ENCODE data around the gene EXPH5.
A peak's percentile ranks its signal among the peaks of the same experiment; 100 is the strongest.

Gene EXPH5

DNA sequence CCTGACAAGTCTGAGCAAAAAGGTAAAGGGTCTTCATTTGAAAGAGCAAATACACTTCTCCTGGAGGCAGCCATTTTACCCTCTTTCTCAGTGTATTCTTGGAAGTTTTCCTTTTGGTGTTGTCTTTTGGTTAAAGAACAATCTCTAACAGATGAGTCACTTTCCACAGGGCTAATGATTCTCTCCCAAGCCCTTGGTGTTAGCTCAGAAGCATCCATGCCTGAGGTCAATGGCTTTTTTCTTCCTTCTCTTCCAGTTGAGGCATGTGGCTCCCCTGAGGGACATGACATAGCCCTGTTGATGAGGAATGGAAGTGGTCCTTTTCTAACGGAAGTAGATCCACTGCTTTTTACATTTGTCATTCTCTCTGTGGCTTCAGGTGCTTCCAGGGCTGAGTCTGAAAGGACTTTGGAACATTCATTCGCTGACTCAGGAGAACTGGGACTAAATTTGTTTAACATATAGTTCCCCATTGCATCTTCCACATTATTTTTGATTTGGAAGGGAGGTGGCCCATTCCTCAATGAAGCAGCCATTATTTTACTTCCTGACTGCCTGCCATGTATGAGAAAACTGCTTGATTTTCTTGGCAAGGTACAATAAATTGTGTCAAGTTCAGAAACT, 81.6 kb downstream of the EXPH5 start:
- no peak overlapping the region for H3K4me3 ChIP-seq (ENCODE audit: low read depth, low read length)
- TF ChIP-seq, protein P1, sequence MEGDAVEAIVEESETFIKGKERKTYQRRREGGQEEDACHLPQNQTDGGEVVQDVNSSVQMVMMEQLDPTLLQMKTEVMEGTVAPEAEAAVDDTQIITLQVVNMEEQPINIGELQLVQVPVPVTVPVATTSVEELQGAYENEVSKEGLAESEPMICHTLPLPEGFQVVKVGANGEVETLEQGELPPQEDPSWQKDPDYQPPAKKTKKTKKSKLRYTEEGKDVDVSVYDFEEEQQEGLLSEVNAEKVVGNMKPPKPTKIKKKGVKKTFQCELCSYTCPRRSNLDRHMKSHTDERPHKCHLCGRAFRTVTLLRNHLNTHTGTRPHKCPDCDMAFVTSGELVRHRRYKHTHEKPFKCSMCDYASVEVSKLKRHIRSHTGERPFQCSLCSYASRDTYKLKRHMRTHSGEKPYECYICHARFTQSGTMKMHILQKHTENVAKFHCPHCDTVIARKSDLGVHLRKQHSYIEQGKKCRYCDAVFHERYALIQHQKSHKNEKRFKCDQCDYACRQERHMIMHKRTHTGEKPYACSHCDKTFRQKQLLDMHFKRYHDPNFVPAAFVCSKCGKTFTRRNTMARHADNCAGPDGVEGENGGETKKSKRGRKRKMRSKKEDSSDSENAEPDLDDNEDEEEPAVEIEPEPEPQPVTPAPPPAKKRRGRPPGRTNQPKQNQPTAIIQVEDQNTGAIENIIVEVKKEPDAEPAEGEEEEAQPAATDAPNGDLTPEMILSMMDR (IDR thresholded peaks at IDR 0.05; ENCODE audit: insufficient read depth, low read depth, low read length, missing control alignments) = no peak
- no peak for DNase-seq (ENCODE audit: low read depth)

DNA sequence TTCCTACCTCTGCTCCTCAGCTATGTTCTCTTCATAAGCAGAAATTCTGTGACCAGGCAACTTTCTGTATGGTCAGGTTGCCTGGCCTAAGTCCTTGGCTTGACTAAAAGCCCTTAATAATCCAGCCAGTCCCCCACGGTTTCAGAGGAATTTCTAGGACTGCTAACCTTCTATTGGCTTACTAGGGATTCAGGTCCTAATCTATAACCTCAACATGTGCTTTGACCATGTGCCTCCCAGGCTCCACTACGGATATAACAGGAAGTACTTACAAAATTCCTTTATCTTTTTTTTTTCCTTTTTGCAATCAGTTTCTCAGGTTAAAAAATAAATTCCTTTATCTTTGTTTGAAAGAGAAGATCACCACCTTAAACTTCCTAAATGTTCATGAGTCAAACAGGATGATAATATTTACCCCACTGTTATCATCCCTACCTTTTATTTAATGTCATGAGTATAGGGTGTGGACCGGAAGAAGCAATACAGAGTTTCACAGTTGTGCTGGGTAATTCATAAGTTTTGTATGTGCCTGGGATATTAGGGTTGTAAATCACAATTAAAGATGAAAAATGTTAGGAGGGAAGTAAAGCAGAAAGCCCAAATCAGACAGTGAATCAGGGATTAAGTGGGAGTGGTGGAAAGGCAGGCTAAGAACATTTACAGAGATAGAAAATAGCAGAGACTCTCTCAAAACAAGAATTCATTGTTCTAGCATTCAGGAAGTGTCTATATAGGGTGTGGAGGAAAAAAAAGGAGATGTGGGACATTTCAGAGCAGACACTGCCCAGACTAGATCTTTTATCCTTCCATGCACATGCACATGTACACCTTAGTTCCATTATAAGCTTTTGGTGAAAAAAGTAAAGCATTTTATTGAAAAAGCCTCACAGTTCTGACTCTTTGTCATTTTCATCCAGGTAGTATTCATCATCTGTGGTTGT, 84.6 kb downstream of the EXPH5 start:
- DNase-seq (ENCODE audit: low read depth) = no peak
- TF ChIP-seq, protein P1 (IDR thresholded peaks at IDR 0.05; ENCODE audit: insufficient read depth, low read depth, low read length, missing control alignments) = no peak
- H3K4me3 ChIP-seq (ENCODE audit: low read depth, low read length) = no peak overlapping the region

DNA sequence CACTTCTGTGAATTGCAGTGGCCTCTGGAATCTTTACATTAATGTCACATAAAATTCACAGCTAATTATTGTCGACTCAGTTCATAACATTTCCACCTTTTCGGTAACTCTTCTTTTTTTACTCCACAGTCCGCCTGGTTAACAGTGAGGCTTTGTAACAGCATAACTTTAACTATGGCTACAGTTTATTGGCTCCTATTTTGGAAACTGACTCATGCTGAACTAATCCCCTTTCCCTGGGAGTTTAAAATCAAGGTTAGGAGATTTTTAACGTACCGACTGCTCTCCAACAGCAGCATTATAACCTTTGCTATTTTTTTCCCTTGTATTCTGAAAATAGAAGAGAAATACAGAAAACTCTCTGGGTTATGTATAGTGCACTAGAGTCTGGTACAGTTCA, 92.2 kb downstream of the EXPH5 start:
- DNase-seq (ENCODE audit: low read depth) = no peak
- H3K4me3 ChIP-seq (ENCODE audit: low read depth, low read length) = no peak overlapping the region
- TF ChIP-seq, protein P1 (IDR thresholded peaks at IDR 0.05; ENCODE audit: insufficient read depth, low read depth, low read length, missing control alignments) = no peak

DNA sequence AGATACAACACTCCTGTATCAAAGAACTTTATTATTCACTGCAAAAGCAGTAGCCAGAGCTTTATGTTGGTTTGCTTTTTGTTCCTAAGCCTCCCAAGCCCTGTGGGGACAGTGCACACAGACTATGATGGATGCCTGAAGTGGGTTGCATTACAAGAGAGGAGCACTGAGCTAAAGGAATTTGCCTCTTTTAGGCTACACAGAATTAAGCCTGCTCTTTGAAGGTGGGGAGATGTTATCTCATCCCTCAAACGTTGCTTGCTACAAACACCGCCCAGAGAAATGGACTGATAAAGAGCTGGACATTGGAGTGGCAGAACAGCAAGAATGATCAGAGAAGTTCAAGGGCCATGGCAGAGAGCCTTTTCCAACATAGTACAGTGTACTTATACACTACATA, 92.8 kb downstream of the EXPH5 start:
- TF ChIP-seq, protein P1 (IDR thresholded peaks at IDR 0.05; ENCODE audit: insufficient read depth, low read depth, low read length, missing control alignments) = no peak
- DNase-seq (ENCODE audit: low read depth) = no peak
- no peak overlapping the region for H3K4me3 ChIP-seq (ENCODE audit: low read depth, low read length)

- TF ChIP-seq, protein P1 (IDR thresholded peaks at IDR 0.05; ENCODE audit: insufficient read depth, low read depth, low read length, missing control alignments) = no peak
- no peak for DNase-seq (ENCODE audit: low read depth)
- H3K4me3 ChIP-seq (ENCODE audit: low read depth, low read length) = no peak overlapping the region
These were observed 93.4 kb downstream of the EXPH5 start for GRCh38 chr11:108500169-108500568.

DNA sequence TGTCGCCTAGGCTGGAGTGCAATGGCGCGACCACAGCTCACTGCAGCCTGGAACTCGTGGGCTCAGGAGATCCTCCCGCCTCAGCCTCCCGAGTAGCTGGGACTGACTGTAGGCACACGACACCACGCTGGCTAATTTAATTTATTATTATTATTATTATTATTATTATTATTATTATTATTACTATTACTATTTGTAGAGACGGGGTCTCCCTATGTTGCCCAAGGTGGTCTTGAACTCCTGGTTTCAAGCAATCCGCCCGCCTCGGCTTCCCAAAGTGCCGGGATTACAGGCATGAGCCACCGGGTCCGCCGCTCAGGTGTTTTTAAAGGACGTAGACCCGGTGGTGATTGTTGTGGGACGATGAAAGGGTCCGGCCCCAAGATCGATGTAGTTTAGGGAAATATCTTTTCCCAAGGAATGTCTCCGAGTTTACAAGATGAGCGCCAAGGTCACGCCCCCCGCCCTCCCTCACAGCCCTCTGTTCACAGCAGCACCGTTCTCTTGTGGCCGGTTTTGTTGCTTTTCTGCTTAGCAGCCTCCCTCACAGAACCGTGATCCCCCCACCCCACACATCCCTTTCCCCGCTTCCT, 94.7 kb downstream of the EXPH5 start:
- no peak for DNase-seq (ENCODE audit: low read depth)
- TF ChIP-seq, protein P1 (IDR thresholded peaks at IDR 0.05; ENCODE audit: insufficient read depth, low read depth, low read length, missing control alignments) = no peak
- peak overlapping the region; percentile 59 for H3K4me3 ChIP-seq (ENCODE audit: low read depth, low read length)

All from GM12865 (cell line).